Measurements from ENCODE around the gene DENND10.

DENND10 gene, protein sequence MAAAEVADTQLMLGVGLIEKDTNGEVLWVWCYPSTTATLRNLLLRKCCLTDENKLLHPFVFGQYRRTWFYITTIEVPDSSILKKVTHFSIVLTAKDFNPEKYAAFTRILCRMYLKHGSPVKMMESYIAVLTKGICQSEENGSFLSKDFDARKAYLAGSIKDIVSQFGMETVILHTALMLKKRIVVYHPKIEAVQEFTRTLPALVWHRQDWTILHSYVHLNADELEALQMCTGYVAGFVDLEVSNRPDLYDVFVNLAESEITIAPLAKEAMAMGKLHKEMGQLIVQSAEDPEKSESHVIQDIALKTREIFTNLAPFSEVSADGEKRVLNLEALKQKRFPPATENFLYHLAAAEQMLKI

GRCh38 chr10:119103903-119104653, at the start of gene DENND10:
Gene DENND10, plus strand, starts transcription at chr10:119104113. Its CDS starts 30 bp downstream, at chr10:119104143.
- Histone ChIP-seq H3K36me3 (ENCODE audit: insufficient read depth, low read length) (no peaks in the 10 kb centered on the region), H3K9ac (ENCODE audit: insufficient read length) (peak within 1 kb of the TSS; percentile 51), H3K27ac (no peak within 1 kb of the TSS), H3K4me3 (peak within 1 kb of the TSS; percentile 86), H3K9me3 (ENCODE audit: low read depth, low read length) (no peaks in the 10 kb centered on the region)
- TF ChIP-seq EZH2 (IDR thresholded peaks at IDR 0.05) (no peak), POLR2AphosphoS5 (IDR thresholded peaks at IDR 0.05; ENCODE audit: borderline replicate concordance, low read depth, low read length) (peak; percentile 62; the same call in 1 of the 2 replicates)
- no peak for DNase-seq (ENCODE audit: low read depth, low spot score)

DNA sequence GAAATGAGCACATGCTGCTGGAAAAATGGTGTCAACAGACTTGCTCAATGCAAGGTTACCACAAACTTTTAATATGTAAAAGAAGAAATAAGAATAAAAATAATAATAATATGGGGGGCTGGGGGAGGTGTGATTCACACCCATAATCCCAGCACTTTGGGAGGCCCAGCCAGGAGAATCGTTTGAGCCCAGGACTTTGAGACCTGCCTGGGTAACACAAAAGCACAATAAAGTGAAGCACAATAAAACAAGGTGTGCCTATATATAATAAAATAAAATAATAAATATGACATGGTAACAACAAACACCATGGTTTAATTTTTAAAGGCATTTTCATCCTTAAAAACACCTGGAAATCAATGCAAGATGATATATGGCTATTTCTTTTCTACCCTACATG, 48.4 kb upstream of the DENND10 start:
- Histone ChIP-seq H3K36me3 (ENCODE audit: insufficient read depth, low read length) (peaks cover 93% of the 10 kb centered on the region), H3K9ac (ENCODE audit: insufficient read length) (no peak overlapping the region), H3K9me3 (ENCODE audit: low read depth, low read length) (no peaks in the 10 kb centered on the region), H3K4me3 (no peak overlapping the region), H3K27ac (no peak overlapping the region)
- TF ChIP-seq POLR2AphosphoS5 (IDR thresholded peaks at IDR 0.05; ENCODE audit: borderline replicate concordance, low read depth, low read length), result no peak
- no peak for TF ChIP-seq FOXP2 (optimal IDR thresholded peaks at IDR 0.05; ENCODE audit: control extremely low read depth, extremely low read length, insufficient read depth)
- TF ChIP-seq EZH2 (IDR thresholded peaks at IDR 0.05), result no peak
- no peak for DNase-seq (ENCODE audit: low read depth, low spot score)

GRCh38 chr10:119058010-119058409, 45.9 kb upstream of the DENND10 start:
- TF ChIP-seq POLR2AphosphoS5 (IDR thresholded peaks at IDR 0.05; ENCODE audit: borderline replicate concordance, low read depth, low read length), result no peak
- no peak for TF ChIP-seq FOXP2 (optimal IDR thresholded peaks at IDR 0.05; ENCODE audit: control extremely low read depth, extremely low read length, insufficient read depth)
- no peak for TF ChIP-seq EZH2 (IDR thresholded peaks at IDR 0.05)
- DNase-seq (ENCODE audit: low read depth, low spot score), result no peak
- H3K36me3 ChIP-seq (ENCODE audit: insufficient read depth, low read length), result peaks cover 91% of the 10 kb centered on the region
- no peaks in the 10 kb centered on the region for H3K9me3 ChIP-seq (ENCODE audit: low read depth, low read length)
- H3K9ac ChIP-seq (ENCODE audit: insufficient read length), result no peak overlapping the region
- no peak overlapping the region for H3K4me3 ChIP-seq
- H3K27ac ChIP-seq, result no peak overlapping the region

DNA sequence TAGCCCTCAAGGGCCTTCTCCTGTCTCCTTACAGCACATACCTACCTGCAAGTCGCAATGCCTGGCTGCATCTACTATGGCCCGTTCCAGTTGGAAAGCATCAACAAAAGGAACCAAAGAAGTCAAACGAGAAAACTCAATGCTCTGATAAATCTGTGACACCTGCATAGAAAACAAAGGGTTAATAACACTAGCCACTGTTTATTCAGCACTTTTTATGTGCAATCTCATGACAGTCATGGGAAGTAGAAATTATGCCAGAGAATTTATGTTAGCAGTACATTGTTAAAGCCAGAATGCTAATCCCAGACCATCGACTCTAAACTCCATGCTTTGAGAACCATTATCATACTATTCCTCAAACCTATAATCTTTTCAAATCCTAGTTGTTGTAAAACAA, 44.4 kb upstream of the DENND10 start:
- H3K27ac ChIP-seq, result no peak overlapping the region
- TF ChIP-seq FOXP2 (optimal IDR thresholded peaks at IDR 0.05; ENCODE audit: control extremely low read depth, extremely low read length, insufficient read depth) (no peak), EZH2 (IDR thresholded peaks at IDR 0.05) (no peak), POLR2AphosphoS5 (IDR thresholded peaks at IDR 0.05; ENCODE audit: borderline replicate concordance, low read depth, low read length) (no peak)
- H3K4me3 ChIP-seq, result no peak overlapping the region
- DNase-seq (ENCODE audit: low read depth, low spot score), result no peak
- no peak overlapping the region for H3K9ac ChIP-seq (ENCODE audit: insufficient read length)
- peaks cover 90% of the 10 kb centered on the region for H3K36me3 ChIP-seq (ENCODE audit: insufficient read depth, low read length)
- no peaks in the 10 kb centered on the region for H3K9me3 ChIP-seq (ENCODE audit: low read depth, low read length)

- peaks cover 90% of the 10 kb centered on the region for H3K36me3 ChIP-seq (ENCODE audit: insufficient read depth, low read length)
- no peak overlapping the region for H3K9ac ChIP-seq (ENCODE audit: insufficient read length)
- no peaks in the 10 kb centered on the region for H3K9me3 ChIP-seq (ENCODE audit: low read depth, low read length)
- no peak overlapping the region for H3K27ac ChIP-seq
- no peak for TF ChIP-seq EZH2 (IDR thresholded peaks at IDR 0.05)
- no peak for TF ChIP-seq FOXP2 (optimal IDR thresholded peaks at IDR 0.05; ENCODE audit: control extremely low read depth, extremely low read length, insufficient read depth)
- no peak for TF ChIP-seq POLR2AphosphoS5 (IDR thresholded peaks at IDR 0.05; ENCODE audit: borderline replicate concordance, low read depth, low read length)
- no peak overlapping the region for H3K4me3 ChIP-seq
- no peak for DNase-seq (ENCODE audit: low read depth, low spot score)
Measured at GRCh38 chr10:119060107-119060506, 43.8 kb upstream of the DENND10 start.

DNA sequence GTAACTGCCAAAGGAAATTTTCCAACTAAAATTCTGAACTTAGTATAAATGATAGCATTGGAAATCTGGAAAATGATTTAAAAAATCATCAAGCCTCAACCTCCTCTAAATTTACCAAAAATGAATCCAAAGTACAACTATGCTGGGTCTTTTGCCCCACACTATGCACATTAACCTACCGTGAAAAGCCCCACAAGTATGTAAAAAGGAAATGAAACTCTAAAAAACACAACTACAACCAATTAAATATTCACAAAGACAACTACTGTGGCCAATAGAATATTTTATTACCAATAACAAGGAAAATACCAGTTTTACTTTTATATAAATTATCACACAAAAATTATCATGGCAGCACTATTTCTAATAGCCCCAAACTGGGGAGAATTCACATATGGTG, 42.6 kb upstream of the DENND10 start:
- peaks cover 86% of the 10 kb centered on the region for H3K36me3 ChIP-seq (ENCODE audit: insufficient read depth, low read length)
- TF ChIP-seq POLR2AphosphoS5 (IDR thresholded peaks at IDR 0.05; ENCODE audit: borderline replicate concordance, low read depth, low read length) (no peak), FOXP2 (optimal IDR thresholded peaks at IDR 0.05; ENCODE audit: control extremely low read depth, extremely low read length, insufficient read depth) (no peak), EZH2 (IDR thresholded peaks at IDR 0.05) (no peak)
- H3K27ac ChIP-seq, result no peak overlapping the region

GRCh38 chr10:119061926-119062325, 42.0 kb upstream of the DENND10 start:
- Histone ChIP-seq H3K9ac (ENCODE audit: insufficient read length) (no peak overlapping the region), H3K9me3 (ENCODE audit: low read depth, low read length) (no peaks in the 10 kb centered on the region), H3K36me3 (ENCODE audit: insufficient read depth, low read length) (peaks cover 85% of the 10 kb centered on the region), H3K4me3 (no peak overlapping the region), H3K27ac (no peak overlapping the region)
- no peak for DNase-seq (ENCODE audit: low read depth, low spot score)
- TF ChIP-seq FOXP2 (optimal IDR thresholded peaks at IDR 0.05; ENCODE audit: control extremely low read depth, extremely low read length, insufficient read depth), result no peak

More for the DNA sequence above, 42.6 kb upstream of the DENND10 start:
- Histone ChIP-seq H3K9me3 (ENCODE audit: low read depth, low read length) (no peaks in the 10 kb centered on the region), H3K4me3 (no peak overlapping the region), H3K9ac (ENCODE audit: insufficient read length) (no peak overlapping the region)
- DNase-seq (ENCODE audit: low read depth, low spot score), result no peak

- no peaks in the 10 kb centered on the region for H3K9me3 ChIP-seq (ENCODE audit: low read depth, low read length)
- no peak overlapping the region for H3K27ac ChIP-seq
- no peak for DNase-seq (ENCODE audit: low read depth, low spot score)
- peaks cover 67% of the 10 kb centered on the region for H3K36me3 ChIP-seq (ENCODE audit: insufficient read depth, low read length)
- no peak overlapping the region for H3K4me3 ChIP-seq
- H3K9ac ChIP-seq (ENCODE audit: insufficient read length), result no peak overlapping the region
- TF ChIP-seq EZH2 (IDR thresholded peaks at IDR 0.05), result no peak
- no peak for TF ChIP-seq POLR2AphosphoS5 (IDR thresholded peaks at IDR 0.05; ENCODE audit: borderline replicate concordance, low read depth, low read length)
- no peak for TF ChIP-seq FOXP2 (optimal IDR thresholded peaks at IDR 0.05; ENCODE audit: control extremely low read depth, extremely low read length, insufficient read depth)
Measured at GRCh38 chr10:119070395-119071165, 33.3 kb upstream of the DENND10 start.
